ENCODE measurements around the gene BRPF1. TPM values are rescaled to one million over a fixed set of nuclear protein-coding genes. Genes with fewer than 3 reads are reported as not detected.
A peak's percentile ranks its signal among the peaks of the same experiment; 100 is the strongest.

BRPF1 gene
- total RNA-seq, 1 experiment from 2014 or later: 18.5 TPM

GRCh38 chr3:9786209-9786739 lies 54.7 kb downstream of the BRPF1 start:
- no peaks in the 10 kb centered on the region for H3K9me3 ChIP-seq (replicated peaks)
- peaks cover 3% of the 10 kb centered on the region; the same call in 1 of the 2 replicates for H3K4me1 ChIP-seq (replicated peaks)
- no peaks in the 10 kb centered on the region for H3K27me3 ChIP-seq (replicated peaks)
- no peak for DNase-seq (ENCODE audit: low read depth in 1 of 2, low spot score in 2 of 2)
- H3K27ac ChIP-seq: no peak overlapping the region
- H3K4me3 ChIP-seq: no peak overlapping the region
- peaks cover 76% of the 10 kb centered on the region for H3K36me3 ChIP-seq

- Histone ChIP-seq H3K27me3 (replicated peaks) (no peaks in the 10 kb centered on the region), H3K4me1 (replicated peaks) (peaks cover 11% of the 10 kb centered on the region), H3K9me3 (replicated peaks) (no peaks in the 10 kb centered on the region), H3K27ac (no peak overlapping the region), H3K4me3 (no peak overlapping the region), H3K36me3 (peaks cover 74% of the 10 kb centered on the region)
- no peak for DNase-seq (ENCODE audit: low read depth in 1 of 2, low spot score in 2 of 2)
Observed at GRCh38 chr3:9786825-9787669, 55.5 kb downstream of the BRPF1 start.

GRCh38 chr3:9787714-9788113 lies 56.2 kb downstream of the BRPF1 start:
- no peaks in the 10 kb centered on the region for H3K9me3 ChIP-seq (replicated peaks)
- no peak for DNase-seq (ENCODE audit: low read depth in 1 of 2, low spot score in 2 of 2)

GRCh38 chr3:9791127-9791526 lies 59.6 kb downstream of the BRPF1 start:
- Histone ChIP-seq H3K4me3 (no peak overlapping the region), H3K27ac (no peak overlapping the region), H3K36me3 (peaks cover 75% of the 10 kb centered on the region), H3K4me1 (replicated peaks) (peaks cover 12% of the 10 kb centered on the region), H3K27me3 (replicated peaks) (no peaks in the 10 kb centered on the region), H3K9me3 (replicated peaks) (no peaks in the 10 kb centered on the region)
- no peak for DNase-seq (ENCODE audit: low read depth in 1 of 2, low spot score in 2 of 2)

More at GRCh38 chr3:9787714-9788113, 56.2 kb downstream of the BRPF1 start:
- no peak overlapping the region for H3K4me3 ChIP-seq
- peaks cover 69% of the 10 kb centered on the region for H3K36me3 ChIP-seq
- H3K4me1 ChIP-seq (replicated peaks): peaks cover 12% of the 10 kb centered on the region
- no peaks in the 10 kb centered on the region for H3K27me3 ChIP-seq (replicated peaks)
- H3K27ac ChIP-seq: no peak overlapping the region

DNA sequence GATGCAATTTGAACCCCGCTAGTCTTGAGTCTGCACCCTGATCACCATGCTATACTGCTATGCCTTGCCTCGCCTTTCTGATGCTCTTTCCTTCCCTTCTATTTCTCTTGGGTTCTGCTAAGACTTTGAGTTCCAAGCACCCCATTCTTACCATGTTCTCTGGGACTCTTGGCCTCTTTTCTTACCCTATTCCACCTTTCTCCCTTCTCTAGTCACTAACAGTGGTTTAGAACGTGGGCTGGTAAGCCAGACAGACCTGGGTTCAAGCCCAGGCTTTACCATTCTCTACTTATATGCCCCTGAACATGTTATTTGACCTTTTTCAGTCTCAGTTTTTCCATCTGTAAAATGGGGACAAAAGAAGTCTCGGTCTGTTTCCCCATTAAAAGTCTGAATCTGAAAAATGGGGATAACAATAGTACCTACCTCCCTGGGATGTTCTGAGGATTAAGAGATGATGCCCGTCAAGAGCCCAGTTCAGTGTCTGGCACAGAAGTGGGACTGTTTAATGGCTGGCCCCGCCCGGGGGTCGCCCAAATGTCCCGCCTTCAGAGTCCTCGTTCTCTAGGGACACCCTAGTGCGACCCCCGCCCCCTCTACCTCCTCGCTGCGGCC lies 60.4 kb downstream of the BRPF1 start:
- no peak for DNase-seq (ENCODE audit: low read depth in 1 of 2, low spot score in 2 of 2)
- no peaks in the 10 kb centered on the region for H3K9me3 ChIP-seq (replicated peaks)
- H3K4me1 ChIP-seq (replicated peaks): peaks cover 12% of the 10 kb centered on the region
- H3K27ac ChIP-seq: peak overlapping the region; percentile 98
- H3K36me3 ChIP-seq: peaks cover 72% of the 10 kb centered on the region
- no peaks in the 10 kb centered on the region for H3K27me3 ChIP-seq (replicated peaks)
- H3K4me3 ChIP-seq: peak overlapping the region; percentile 69

- H3K36me3 ChIP-seq: peaks cover 72% of the 10 kb centered on the region
- H3K27me3 ChIP-seq (replicated peaks): no peaks in the 10 kb centered on the region
- H3K4me3 ChIP-seq: peak within 1 kb of the TSS; percentile 69
- H3K27ac ChIP-seq: peak within 1 kb of the TSS; percentile 98
- DNase-seq (ENCODE audit: low read depth in 1 of 2, low spot score in 2 of 2): peak; percentile 92 to 99
- H3K4me1 ChIP-seq (replicated peaks): peaks cover 12% of the 10 kb centered on the region
- H3K9me3 ChIP-seq (replicated peaks): no peaks in the 10 kb centered on the region
Observed at GRCh38 chr3:9792405-9793160, 61.0 kb downstream of the BRPF1 start, which contains the start of the genes ARPC4 and TADA3. TSS of gene ARPC4 (plus strand) at chr3:9793082. CDS start at chr3:9793122, 40 bp downstream. TSS of gene TADA3 (minus strand) at chr3:9792473. CDS start at chr3:9791466, 1,007 bp downstream.

DNA sequence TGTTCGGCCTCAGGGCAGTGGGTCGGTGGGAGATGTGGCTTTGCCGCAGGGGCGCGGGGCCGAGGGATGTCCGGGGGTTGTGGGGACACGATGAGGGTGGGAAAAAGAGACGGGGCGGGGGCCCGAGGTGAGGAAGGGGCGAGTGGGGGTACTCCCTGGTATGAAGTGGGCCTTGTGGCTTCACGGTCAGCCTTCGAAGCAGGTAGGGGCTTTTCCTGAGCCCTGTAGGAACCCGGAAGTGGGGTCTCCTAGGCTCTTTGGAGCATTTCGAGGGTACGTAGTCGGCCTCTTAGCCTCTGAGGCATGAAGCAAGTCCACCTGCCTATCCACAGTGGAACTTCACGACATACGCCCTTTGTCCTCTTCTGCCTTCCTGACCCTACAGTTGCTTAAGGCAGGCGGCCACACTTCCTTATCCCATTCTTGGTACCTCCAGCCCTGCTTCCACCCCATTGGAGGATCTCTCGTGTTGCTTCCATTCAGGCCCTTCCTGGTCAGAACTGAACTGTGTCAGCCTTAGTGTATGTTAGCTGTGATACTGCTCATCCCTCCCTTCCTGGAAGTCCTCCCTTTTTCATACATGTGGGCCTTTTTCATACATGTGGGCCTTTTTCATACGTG lies 61.7 kb downstream of the BRPF1 start:
- Histone ChIP-seq H3K4me1 (replicated peaks) (peaks cover 12% of the 10 kb centered on the region), H3K27ac (peak overlapping the region; percentile 98), H3K27me3 (replicated peaks) (no peaks in the 10 kb centered on the region), H3K9me3 (replicated peaks) (no peaks in the 10 kb centered on the region), H3K4me3 (peak overlapping the region; percentile 69), H3K36me3 (peaks cover 76% of the 10 kb centered on the region)
- peak in 1 of 2 experiments; percentile 27 for DNase-seq (ENCODE audit: low read depth in 1 of 2, low spot score in 2 of 2)

DNA sequence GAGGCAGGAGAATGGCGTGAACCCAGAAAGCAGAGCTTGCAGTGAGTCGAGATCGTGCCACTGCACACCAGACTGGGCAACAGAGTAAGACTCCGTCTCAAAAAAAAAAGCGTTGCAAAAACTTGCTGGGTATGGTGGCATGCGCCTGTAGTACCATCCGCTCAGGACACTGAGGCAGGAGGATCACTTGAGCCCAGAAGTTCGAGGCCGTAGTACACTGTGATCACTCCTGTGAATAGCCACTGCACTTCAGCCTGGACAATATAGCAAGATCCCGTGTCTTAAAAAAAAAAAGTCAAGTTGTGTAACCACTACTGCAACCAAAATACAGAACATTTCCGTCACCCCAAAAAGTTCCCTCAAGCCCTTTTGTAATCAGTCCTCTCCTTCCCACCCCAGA lies 62.9 kb downstream of the BRPF1 start:
- DNase-seq (ENCODE audit: low read depth in 1 of 2, low spot score in 2 of 2): no peak
- H3K9me3 ChIP-seq (replicated peaks): no peaks in the 10 kb centered on the region

DNA sequence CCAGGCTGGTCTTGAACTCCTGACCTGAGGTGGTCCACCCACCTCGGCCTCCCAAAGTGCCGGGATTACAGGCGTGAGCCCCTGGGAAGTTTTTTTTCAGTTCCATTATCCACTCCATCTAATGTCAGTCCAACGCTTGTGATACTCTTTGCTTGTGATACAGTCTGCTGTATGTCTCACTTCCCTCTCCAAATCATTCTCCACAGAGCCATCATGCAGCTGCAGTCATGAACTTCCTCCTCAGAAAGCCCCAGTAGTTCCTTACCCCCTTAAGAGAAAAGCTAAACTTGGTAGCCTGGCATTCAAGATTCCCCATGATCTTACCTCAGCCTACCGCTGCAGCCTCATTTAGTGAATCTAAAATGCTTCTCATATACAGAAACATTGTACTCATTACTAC lies 63.7 kb downstream of the BRPF1 start:
- Histone ChIP-seq H3K4me3 (no peak overlapping the region), H3K9me3 (replicated peaks) (no peaks in the 10 kb centered on the region), H3K36me3 (peaks cover 81% of the 10 kb centered on the region), H3K4me1 (replicated peaks) (peaks cover 12% of the 10 kb centered on the region), H3K27ac (no peak overlapping the region), H3K27me3 (replicated peaks) (no peaks in the 10 kb centered on the region)
- DNase-seq (ENCODE audit: low read depth in 1 of 2, low spot score in 2 of 2): no peak

More for the DNA sequence above, 62.9 kb downstream of the BRPF1 start:
- H3K36me3 ChIP-seq: peaks cover 81% of the 10 kb centered on the region
- no peak overlapping the region for H3K27ac ChIP-seq
- no peaks in the 10 kb centered on the region for H3K27me3 ChIP-seq (replicated peaks)
- H3K4me3 ChIP-seq: no peak overlapping the region
- peaks cover 12% of the 10 kb centered on the region for H3K4me1 ChIP-seq (replicated peaks)

DNA sequence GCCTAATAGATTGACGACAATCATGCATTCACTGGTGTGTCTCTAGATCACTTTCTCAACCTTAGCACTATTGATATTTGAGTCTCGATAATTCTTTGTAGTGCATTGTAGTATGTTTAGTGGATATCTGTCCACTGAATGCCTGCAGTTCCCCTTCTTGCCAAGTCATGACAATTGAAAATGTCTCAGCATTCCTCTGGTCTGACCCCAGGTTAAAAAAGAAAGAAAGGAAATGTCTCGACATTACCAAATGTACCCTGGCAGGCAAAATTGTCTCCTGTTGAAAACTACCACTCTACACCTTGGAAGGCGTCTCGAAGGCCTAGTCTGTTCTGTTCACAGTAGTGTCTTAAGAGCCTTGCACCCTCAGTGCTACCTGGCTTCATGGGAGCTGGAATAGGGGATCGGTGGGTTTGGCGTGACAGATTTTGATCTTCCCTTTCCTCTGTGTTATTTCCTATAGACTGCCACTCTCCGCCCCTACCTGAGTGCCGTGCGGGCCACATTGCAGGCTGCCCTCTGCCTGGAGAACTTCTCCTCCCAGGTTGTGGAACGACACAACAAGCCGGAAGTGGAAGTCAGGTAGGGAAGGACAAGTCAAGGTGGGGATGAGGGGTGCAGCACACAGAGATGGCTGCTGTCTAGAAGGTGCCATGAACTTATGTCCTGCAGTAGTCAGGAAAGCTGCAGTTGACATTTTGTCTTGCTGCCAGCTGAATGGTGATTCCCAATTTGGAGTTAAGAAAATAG lies 65.8 kb downstream of the BRPF1 start:
- no peak for DNase-seq (ENCODE audit: low read depth in 1 of 2, low spot score in 2 of 2)
- no peak overlapping the region for H3K4me3 ChIP-seq
- no peaks in the 10 kb centered on the region for H3K4me1 ChIP-seq (replicated peaks)
- no peak overlapping the region for H3K27ac ChIP-seq
- H3K9me3 ChIP-seq (replicated peaks): no peaks in the 10 kb centered on the region
- H3K36me3 ChIP-seq: peaks cover 85% of the 10 kb centered on the region
- no peaks in the 10 kb centered on the region for H3K27me3 ChIP-seq (replicated peaks)

Measured in SJSA1 (cell line).